ENCODE results near the gene TRIM26. TPM values are rescaled to one million over a fixed set of nuclear protein-coding genes. Genes with fewer than 3 reads are reported as not detected.

Gene TRIM26
- total RNA-seq, 4 donors from 2014 or later = 40.4 to 57.4 (median 50.7) TPM

- 83 to 95% methylated on average over 3 of the region's 3 CpGs for WGBS, 2 donors
- no peak for DNase-seq (ENCODE audit: low spot score in 2 of 2)
- TF ChIP-seq CTCF (IDR thresholded peaks at IDR 0.05) (no peak), POLR2A (IDR thresholded peaks at IDR 0.05) (no peak)
- no peak overlapping the region for H3K4me3 ChIP-seq (ENCODE audit: low read depth, poor library complexity, severe bottlenecking)
- intact Hi-C loops (cut with DNase I; ENCODE audit: low total_unique reads) = no loop called here
Observed at GRCh38 chr6:30152910-30153610, 60.1 kb downstream of the TRIM26 start.

GRCh38 chr6:30152016-30152673 lies 61.1 kb downstream of the TRIM26 start:
- H3K4me3 ChIP-seq (ENCODE audit: low read depth, poor library complexity, severe bottlenecking) = no peak overlapping the region
- no peak for DNase-seq (ENCODE audit: low spot score in 2 of 2)
- 67 to 68% methylated on average over 4 of the region's 4 CpGs for WGBS, 2 donors
- intact Hi-C loops (cut with DNase I; ENCODE audit: low total_unique reads) = no loop called here
- no peak for TF ChIP-seq POLR2A (IDR thresholded peaks at IDR 0.05)
- TF ChIP-seq CTCF (IDR thresholded peaks at IDR 0.05) = no peak

GRCh38 chr6:30151580-30151979 lies 61.6 kb downstream of the TRIM26 start:
- 62 to 72% methylated on average over 3 of the region's 3 CpGs for WGBS, 2 donors
- intact Hi-C loops (cut with DNase I; ENCODE audit: low total_unique reads) = no loop called here
- no peak overlapping the region for H3K4me3 ChIP-seq (ENCODE audit: low read depth, poor library complexity, severe bottlenecking)
- no peak for DNase-seq (ENCODE audit: low spot score in 2 of 2)
- TF ChIP-seq CTCF (IDR thresholded peaks at IDR 0.05) = no peak
- no peak for TF ChIP-seq POLR2A (IDR thresholded peaks at IDR 0.05)

- DNase-seq (ENCODE audit: low spot score in 2 of 2) = no peak
- no peak overlapping the region for H3K4me3 ChIP-seq (ENCODE audit: low read depth, poor library complexity, severe bottlenecking)
- TF ChIP-seq CTCF (IDR thresholded peaks at IDR 0.05) = no peak
- TF ChIP-seq POLR2A (IDR thresholded peaks at IDR 0.05) = no peak
- 81 to 83% methylated on average over 10 of the region's 10 CpGs for WGBS, 2 donors
- intact Hi-C loops (cut with DNase I; ENCODE audit: low total_unique reads) = no loop called here
Observed at GRCh38 chr6:30150671-30151395, 62.4 kb downstream of the TRIM26 start.

- DNase-seq (ENCODE audit: low spot score in 2 of 2) = no peak
- TF ChIP-seq POLR2A (IDR thresholded peaks at IDR 0.05) (no peak), CTCF (IDR thresholded peaks at IDR 0.05) (no peak)
- intact Hi-C loops (cut with DNase I; ENCODE audit: low total_unique reads) = no loop called here
- no peak overlapping the region for H3K4me3 ChIP-seq (ENCODE audit: low read depth, poor library complexity, severe bottlenecking)
- WGBS, 2 donors = 56 to 58% methylated on average over 7 of the region's 7 CpGs
Observed at GRCh38 chr6:30149858-30150550, 63.2 kb downstream of the TRIM26 start.

All from lower leg skin (tissue), 4 donors.